HEK293 (cell line): ENCODE measurements around the gene BDKRB2.

ENCODE experiments used
- CTCF ChIA-PET: fragments of 350-600 bp; formaldehyde crosslinking; extraction: SDS; loops from one replicate; lab custom pipeline; 2021; ENCODE audit warnings: antibody characterized with exemption; lab: Yijun Ruan, JAX
- POLR2A ChIA-PET: fragments of 300-600 bp; formaldehyde crosslinking; extraction: SDS; loops from one replicate; lab custom pipeline; 2020; ENCODE audit warnings: antibody characterized with exemption, inconsistent platforms; lab: Yijun Ruan, JAX
- H3K27ac ChIP-seq: fragments of 200-500 bp; sonication (Bioruptor generic); 2 replicates; pipeline ENCODE4 v1.5.1; 2014; ENCODE audit warnings: low read depth, low read length, control low read depth, inconsistent platforms; ENCODE audit errors: extremely low read depth
- H3K36me3 ChIP-seq, 2 experiments: fragments of 200-500 bp in 1 of 2; sonication (Bioruptor generic) in 1 of 2; 1 replicate in 1 of 2; 2 replicates in 1 of 2; pipeline ENCODE4 v1.5.1; 2014 to 2017; ENCODE audit warnings: inconsistent platforms in 2 of 2, low read length in 2 of 2; ENCODE audit not compliant: control insufficient read depth in 2 of 2, insufficient read depth in 1 of 2
- H3K4me1 ChIP-seq: fragments of 200-500 bp; sonication (Bioruptor generic); 2 replicates; pipeline ENCODE4 v1.5.1; 2014; ENCODE audit warnings: mild to moderate bottlenecking, low read length, inconsistent platforms; ENCODE audit not compliant: control insufficient read depth, insufficient read depth
- H3K4me3 ChIP-seq: 2 replicates; pipeline ENCODE4 v1.5.1; 2011; ENCODE audit warnings: low read depth, mild to moderate bottlenecking, control low read depth, low read length, moderate library complexity
- H3K9me3 ChIP-seq: fragments of 200-500 bp; sonication (Bioruptor generic); 2 replicates; pipeline ENCODE4 v1.5.1; 2014; ENCODE audit warnings: low read depth, low read length, inconsistent platforms; ENCODE audit not compliant: control insufficient read depth, insufficient read depth
- CTCF ChIP-seq: fragments of 450-650 bp; formaldehyde crosslinking; IDR thresholded peaks from 2 replicates; pipeline ENCODE4 v1.5.1; 2016; ENCODE audit warnings: missing biosample characterization, missing genetic modification characterization
- IKZF3 ChIP-seq: fragments of 450-650 bp; IDR thresholded peaks from 2 replicates; pipeline ENCODE4 v1.5.0; 2018; ENCODE audit warnings: missing biosample characterization, mild to moderate bottlenecking, missing genetic modification characterization, moderate library complexity
- KLF10 ChIP-seq: fragments of 450-650 bp; IDR thresholded peaks from 2 replicates; pipeline ENCODE4 v1.5.1; 2018; ENCODE audit warnings: missing biosample characterization, mild to moderate bottlenecking, missing genetic modification characterization
- KLF7 ChIP-seq: fragments of 450-650 bp; formaldehyde crosslinking; IDR thresholded peaks from 2 replicates; pipeline ENCODE4 v1.5.1; 2016; ENCODE audit warnings: missing biosample characterization, missing genetic modification characterization, borderline replicate concordance
- MEIS1 ChIP-seq: sonication (generic); formaldehyde crosslinking; IDR thresholded peaks from 2 replicates; pipeline ENCODE4 v1.8.1; 2022; ENCODE audit warnings: missing genetic modification reagents, mild to moderate bottlenecking, borderline replicate concordance
- PRDM6 ChIP-seq: fragments of 450-650 bp; formaldehyde crosslinking; IDR thresholded peaks from 2 replicates; pipeline ENCODE4 v1.5.1; 2017; ENCODE audit warnings: missing biosample characterization, missing genetic modification characterization
- SALL2 ChIP-seq: fragments of 450-650 bp; formaldehyde crosslinking; IDR thresholded peaks from 2 replicates; pipeline ENCODE4 v1.5.0; 2017; ENCODE audit warnings: missing biosample characterization, mild to moderate bottlenecking, missing genetic modification characterization, borderline replicate concordance
- SCRT1 ChIP-seq: fragments of 450-650 bp; formaldehyde crosslinking; IDR thresholded peaks from 2 replicates; pipeline ENCODE4 v1.5.1; 2016; ENCODE audit warnings: missing biosample characterization, missing genetic modification characterization, borderline replicate concordance
- SP3 ChIP-seq: fragments of 450-650 bp; formaldehyde crosslinking; IDR thresholded peaks from 2 replicates; pipeline ENCODE4 v1.5.1; 2016; ENCODE audit warnings: missing biosample characterization, missing genetic modification characterization
- YY2 ChIP-seq: fragments of 450-650 bp; formaldehyde crosslinking; IDR thresholded peaks from 2 replicates; pipeline ENCODE4 v1.5.1; 2016; ENCODE audit warnings: missing biosample characterization, missing genetic modification characterization
- ZNF133 ChIP-seq: fragments of 450-650 bp; formaldehyde crosslinking; IDR thresholded peaks from 2 replicates; pipeline ENCODE4 v1.5.1; 2016; ENCODE audit warnings: missing biosample characterization, missing genetic modification characterization
- ZNF2 ChIP-seq: fragments of 450-650 bp; formaldehyde crosslinking; IDR thresholded peaks from 2 replicates; pipeline ENCODE4 v1.5.1; 2016; ENCODE audit warnings: missing biosample characterization, missing genetic modification characterization
- ZNF211 ChIP-seq: fragments of 450-650 bp; formaldehyde crosslinking; IDR thresholded peaks from 2 replicates; pipeline ENCODE4 v1.5.1; 2016; ENCODE audit warnings: low read depth, missing biosample characterization, missing genetic modification characterization
- ZNF214 ChIP-seq: fragments of 450-650 bp; formaldehyde crosslinking; IDR thresholded peaks from 2 replicates; pipeline ENCODE4 v1.5.1; 2017; ENCODE audit warnings: missing biosample characterization, mild to moderate bottlenecking, missing genetic modification characterization, borderline replicate concordance
- ZNF324 ChIP-seq: fragments of 450-650 bp; formaldehyde crosslinking; IDR thresholded peaks from 2 replicates; pipeline ENCODE4 v1.5.1; 2016; ENCODE audit warnings: missing biosample characterization, missing genetic modification characterization
- ZNF398 ChIP-seq: fragments of 450-650 bp; formaldehyde crosslinking; IDR thresholded peaks from 2 replicates; pipeline ENCODE4 v1.5.1; 2017; ENCODE audit warnings: missing biosample characterization, missing genetic modification characterization
- ZNF404 ChIP-seq: fragments of 450-650 bp; formaldehyde crosslinking; IDR thresholded peaks from 2 replicates; pipeline ENCODE4 v1.5.1; 2017; ENCODE audit warnings: missing biosample characterization, missing genetic modification characterization
- ZNF521 ChIP-seq: fragments of 450-650 bp; formaldehyde crosslinking; IDR thresholded peaks from 2 replicates; pipeline ENCODE4 v1.5.1; 2017; ENCODE audit warnings: missing biosample characterization, mild to moderate bottlenecking, missing genetic modification characterization
- ZNF596 ChIP-seq: fragments of 450-650 bp; IDR thresholded peaks from 2 replicates; pipeline ENCODE4 v1.5.0; 2018; ENCODE audit warnings: missing biosample characterization, mild to moderate bottlenecking, missing genetic modification characterization, moderate library complexity
- ZNF623 ChIP-seq: fragments of 450-650 bp; formaldehyde crosslinking; IDR thresholded peaks from 2 replicates; pipeline ENCODE4 v1.5.1; 2016; ENCODE audit warnings: missing biosample characterization, missing genetic modification characterization
- ZNF658 ChIP-seq: fragments of 450-650 bp; formaldehyde crosslinking; IDR thresholded peaks from 2 replicates; pipeline ENCODE4; 2016; ENCODE audit warnings: missing biosample characterization, missing genetic modification characterization
- ZNF670 ChIP-seq: fragments of 450-650 bp; formaldehyde crosslinking; IDR thresholded peaks from 2 replicates; pipeline ENCODE4 v1.5.1; 2016; ENCODE audit warnings: missing biosample characterization, missing genetic modification characterization, low read depth
- ZNF692 ChIP-seq: fragments of 450-650 bp; formaldehyde crosslinking; IDR thresholded peaks from 2 replicates; pipeline ENCODE4 v1.5.1; 2016; ENCODE audit warnings: missing biosample characterization, missing genetic modification characterization
- ZNF747 ChIP-seq: fragments of 450-650 bp; formaldehyde crosslinking; IDR thresholded peaks from 2 replicates; pipeline ENCODE4 v1.5.1; 2016; ENCODE audit warnings: missing biosample characterization, missing genetic modification characterization
- ZSCAN30 ChIP-seq: fragments of 450-650 bp; IDR thresholded peaks from 2 replicates; pipeline ENCODE4 v1.5.1; 2018; ENCODE audit warnings: missing biosample characterization, mild to moderate bottlenecking, missing genetic modification characterization, moderate library complexity

BDKRB2 gene

GRCh38 chr14:96173636-96174475 is 30.8 kb upstream of the BDKRB2 start:
- H3K4me3 ChIP-seq: no peak overlapping the region
- TF ChIP-seq SP3: no peak
- no peak for TF ChIP-seq MEIS1 (CRISPR knock-in tag)
- no peak for TF ChIP-seq ZNF670 (tag by site-specific recombination)
- TF ChIP-seq ZNF398: no peak
- TF ChIP-seq IKZF3 (tag by site-specific recombination): no peak
- no peak for TF ChIP-seq ZNF692 (tag by site-specific recombination)
- no peak for TF ChIP-seq SCRT1 (tag by site-specific recombination)
- TF ChIP-seq ZNF596 (tag by site-specific recombination): no peak
- no peak for TF ChIP-seq ZNF623
- TF ChIP-seq ZNF404 (tag by site-specific recombination): no peak
- TF ChIP-seq CTCF: no peak
- TF ChIP-seq, all 188 proteins: peak for 0
- ChIA-PET CTCF (interaction anchor here (0.6 to 0.7 kb wide), 2 partner anchors 82 to 133 kb away, joined by 3 to 5 read pairs; no protein-coding TSS in a partner anchor), POLR2A (no interaction called here)
- Histone ChIP-seq H3K27ac (no peak overlapping the region), H3K36me3 (no peaks in the 10 kb centered on the region), H3K4me1 (no peaks in the 10 kb centered on the region), H3K9me3 (no peaks in the 10 kb centered on the region)

- no peak overlapping the region for H3K27ac ChIP-seq
- ChIA-PET CTCF (interaction anchor here (0.6 kb wide), 1 partner anchor 14 kb away, joined by 3 read pairs; no protein-coding TSS in a partner anchor), POLR2A (interaction anchor here (1.2 kb wide), 1 partner anchor 10 kb away, joined by 3 read pairs; no protein-coding TSS in a partner anchor)
- H3K4me1 ChIP-seq: no peaks in the 10 kb centered on the region
- TF ChIP-seq SALL2 (tag by site-specific recombination): no peak
- no peak for TF ChIP-seq ZNF211 (tag by site-specific recombination)
- no peak for TF ChIP-seq KLF7 (tag by site-specific recombination)
- TF ChIP-seq ZSCAN30 (tag by site-specific recombination): no peak
- no peak for TF ChIP-seq ZNF324 (tag by site-specific recombination)
- TF ChIP-seq ZNF747 (tag by site-specific recombination): no peak
- no peak for TF ChIP-seq YY2 (tag by site-specific recombination)
- no peak for TF ChIP-seq ZNF521 (tag by site-specific recombination)
- TF ChIP-seq ZNF214 (tag by site-specific recombination): no peak
- TF ChIP-seq ZNF2 (tag by site-specific recombination): no peak
- TF ChIP-seq PRDM6 (tag by site-specific recombination): no peak
- TF ChIP-seq KLF10: no peak
- no peak for TF ChIP-seq ZNF658 (tag by site-specific recombination)
- no peak for TF ChIP-seq ZNF133
- TF ChIP-seq, all 188 proteins: peak for 0
- Histone ChIP-seq H3K4me3 (no peak overlapping the region), H3K36me3 (no peaks in the 10 kb centered on the region), H3K9me3 (no peaks in the 10 kb centered on the region)
Observed at GRCh38 chr14:96176275-96176674, 28.4 kb upstream of the BDKRB2 start.
